CD4-positive, alpha-beta T cell (primary cell): Measurements from ENCODE around the gene OIT3. TPM values are rescaled to one million over a fixed set of nuclear protein-coding genes. Genes with fewer than 3 reads are reported as not detected.

Experiments used
- ATAC-seq: fragments of 200-7000 bp; cut with Tn5 transposase; one replicate; pipeline ENCODE4 v1.10.0; 2022; ENCODE audit warnings: mild to moderate bottlenecking; ENCODE audit not compliant: poor library complexity
- CTCF ChIA-PET: fragments of 350-600 bp; sonication (Branson Sonifier 250); formaldehyde crosslinking; loops from one replicate; lab custom pipeline; 2021; ENCODE audit warnings: antibody characterized with exemption, inconsistent platforms; lab: Charles Lee
- POLR2A ChIA-PET: fragments of 350-600 bp; sonication (Branson Sonifier 250); formaldehyde crosslinking; loops from one replicate; lab custom pipeline; 2021; ENCODE audit warnings: antibody characterized with exemption, inconsistent platforms; lab: Charles Lee
- DNase-seq, 14 experiments: peaks; one replicate each; pipeline ENCODE4 v3.0.0-alpha.2; 2013 to 2020; ENCODE audit warnings: mixed read lengths in 2 of 14
- H3K27ac ChIP-seq, 2 donors: one replicate each; pipeline versions ENCODE4 v1.5.1 to v1.7.0; 2013; ENCODE audit warnings: low read length in 2 of 2, low read depth in 1 of 2, mild to moderate bottlenecking in 1 of 2
- H3K27me3 ChIP-seq, 2 experiments: 1 replicate in 1 of 2; 2 replicates in 1 of 2; pipeline versions ENCODE4 v1.6.1 to v1.7.0; 2013; ENCODE audit warnings: low read length in 2 of 2, control low read depth in 1 of 2, mild to moderate bottlenecking in 1 of 2, moderate library complexity in 1 of 2; ENCODE audit not compliant: insufficient read depth in 2 of 2, control insufficient read depth in 1 of 2
- H3K36me3 ChIP-seq: one replicate; pipeline ENCODE4 v1.6.1; 2013; ENCODE audit warnings: low read length, control low read depth; ENCODE audit not compliant: insufficient read depth
- H3K4me1 ChIP-seq: one replicate; pipeline ENCODE4 v1.6.1; 2013; ENCODE audit warnings: low read length, control low read depth; ENCODE audit not compliant: insufficient read depth
- H3K4me3 ChIP-seq: one replicate; pipeline ENCODE4 v1.5.1; 2013; ENCODE audit warnings: mild to moderate bottlenecking, low read length, moderate library complexity
- H3K9me3 ChIP-seq, 2 experiments: 1 replicate in 1 of 2; 2 replicates in 1 of 2; pipeline versions ENCODE4 v1.6.1 to v1.7.0; 2013; ENCODE audit warnings: low read length in 2 of 2, mild to moderate bottlenecking in 2 of 2, control low read depth in 1 of 2, moderate library complexity in 1 of 2; ENCODE audit not compliant: control insufficient read depth in 1 of 2, insufficient read depth in 1 of 2
- H3K27ac Mint-ChIP-seq: one replicate; pipeline ENCODE4 v1.8.0; 2020; ENCODE audit warnings: mixed read lengths
- H3K27me3 Mint-ChIP-seq: one replicate; pipeline ENCODE4 v1.8.0; 2021; ENCODE audit warnings: mixed read lengths
- H3K36me3 Mint-ChIP-seq: one replicate; pipeline ENCODE4 v1.8.0; 2021; ENCODE audit warnings: low read depth, mixed read lengths
- H3K4me1 Mint-ChIP-seq: one replicate; pipeline ENCODE4 v1.8.0; 2021; ENCODE audit warnings: low read depth, mixed read lengths
- H3K4me3 Mint-ChIP-seq: one replicate; pipeline ENCODE4 v1.8.0; 2020; ENCODE audit warnings: mild to moderate bottlenecking, mixed read lengths
- H3K9me3 Mint-ChIP-seq: one replicate; pipeline ENCODE4 v1.8.0; 2020; ENCODE audit warnings: mixed read lengths
- CTCF ChIP-seq: fragments of 200-600 bp; IDR thresholded peaks from one replicate; pipeline ENCODE4 v1.8.0; 2022; ENCODE audit warnings: antibody characterized with exemption, mild to moderate bottlenecking
- intact Hi-C, 2 experiments: fragments of 100-400 bp; cut with DNase I in 1 of 2; cut with micrococcal nuclease in 1 of 2; formaldehyde crosslinking; loops; one replicate each; pipeline versions ENCODE4 v1.15.1 to v1.9.0; 2023 to 2025; cut with DNase I, micrococcal nuclease
- total RNA-seq, 174 experiments: library from RNA in 2 of 174; stranded (reverse) in 2 of 174; gene quantifications; one replicate each; pipeline ENCODE4 v1.2.3 and lab custom pipeline; 2021 to 2026

Gene OIT3
- total RNA-seq, 2 experiments from 2014 or later = not detected

GRCh38 chr10:72932259-72933015, 38.9 kb downstream of the OIT3 start:
- no peaks in the 10 kb centered on the region for H3K9me3 ChIP-seq
- TF ChIP-seq CTCF = no peak
- peaks cover 0 to 3% of the 10 kb centered on the region in 2 experiments for H3K27me3 ChIP-seq
- no peak overlapping the region for H3K4me3 ChIP-seq
- no peaks in the 10 kb centered on the region for H3K36me3 ChIP-seq
- Mint-ChIP-seq H3K27me3 (peaks cover 10% of the 10 kb centered on the region), H3K4me3 (no peak overlapping the region), H3K9me3 (no peaks in the 10 kb centered on the region), H3K27ac (no peak overlapping the region), H3K4me1 (no peaks in the 10 kb centered on the region), H3K36me3 (no peaks in the 10 kb centered on the region)
- intact Hi-C loops = no loop called here
- H3K4me1 ChIP-seq = no peaks in the 10 kb centered on the region
- ATAC-seq = no peak
- H3K27ac ChIP-seq = no peak overlapping the region
- DNase-seq = no peak
- ChIA-PET CTCF (no interaction called here), POLR2A (no interaction called here)

- Mint-ChIP-seq H3K27ac (no peak overlapping the region), H3K4me3 (no peak overlapping the region), H3K36me3 (no peaks in the 10 kb centered on the region), H3K4me1 (no peaks in the 10 kb centered on the region), H3K9me3 (no peaks in the 10 kb centered on the region), H3K27me3 (peaks cover 10% of the 10 kb centered on the region)
- ChIA-PET CTCF (interaction anchor here (0.6 kb wide), 1 partner anchor 102 kb away, joined by 3 read pairs; no protein-coding TSS in a partner anchor), POLR2A (no interaction called here)
- H3K36me3 ChIP-seq = no peaks in the 10 kb centered on the region
- DNase-seq = no peak
- intact Hi-C loops = no loop called here
- no peak for TF ChIP-seq CTCF
- no peak for ATAC-seq
- H3K9me3 ChIP-seq = no peaks in the 10 kb centered on the region
- no peaks in the 10 kb centered on the region for H3K4me1 ChIP-seq
- H3K4me3 ChIP-seq = no peak overlapping the region
- no peaks in the 10 kb centered on the region for H3K27me3 ChIP-seq
- no peak overlapping the region for H3K27ac ChIP-seq
Measured at GRCh38 chr10:72935361-72935760, 41.8 kb downstream of the OIT3 start.

GRCh38 chr10:72943498-72944234, 50.1 kb downstream of the OIT3 start:
- POLR2A ChIA-PET = no interaction called here
- ATAC-seq = no peak
- H3K36me3 ChIP-seq = no peaks in the 10 kb centered on the region
- Mint-ChIP-seq H3K36me3 (no peaks in the 10 kb centered on the region), H3K27ac (no peak overlapping the region), H3K4me3 (no peak overlapping the region), H3K9me3 (no peaks in the 10 kb centered on the region), H3K4me1 (no peaks in the 10 kb centered on the region), H3K27me3 (peaks cover 15% of the 10 kb centered on the region)
- H3K4me1 ChIP-seq = no peaks in the 10 kb centered on the region
- TF ChIP-seq CTCF = no peak
- intact Hi-C loops = no loop called here
- CTCF ChIA-PET = no interaction called here
- H3K4me3 ChIP-seq = no peak overlapping the region
- no peak for DNase-seq
- H3K9me3 ChIP-seq = no peaks in the 10 kb centered on the region
- no peaks in the 10 kb centered on the region for H3K27me3 ChIP-seq
- no peak overlapping the region for H3K27ac ChIP-seq
